SHP77 treated with DMSO at 0.1 percent for 48 hours (cell line): ENCODE measurements around the gene MMP1.
A peak's percentile ranks its signal among the peaks of the same experiment; 100 is the strongest.

Experiments used
- DNase-seq: peaks from one replicate; lab custom pipeline; 2025; lab: John Stamatoyannopoulos, UW

Gene MMP1

GRCh38 chr11:102806296-102806695 is 8.3 kb upstream of the MMP1 start:
- no peak for DNase-seq

DNA sequence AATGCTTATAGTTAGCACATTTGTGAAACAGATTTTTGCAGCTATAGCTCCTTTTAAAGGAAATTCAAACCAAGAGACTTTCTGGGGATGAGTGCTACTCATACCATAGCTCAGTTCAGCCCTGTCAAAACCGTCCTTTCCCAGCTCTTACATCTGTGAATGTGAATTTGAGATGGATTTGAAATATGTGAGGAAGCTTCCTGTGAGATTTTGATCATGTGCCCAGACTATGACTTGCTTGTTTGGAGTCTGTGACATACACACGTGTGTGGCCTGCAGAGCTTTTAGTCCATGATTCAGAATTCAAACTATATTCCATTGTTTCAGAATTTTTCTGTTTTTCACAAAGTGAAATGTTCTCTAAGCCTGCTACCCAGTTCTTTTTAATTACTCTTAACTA is 4.4 kb upstream of the MMP1 start:
- DNase-seq, result no peak

GRCh38 chr11:102800767-102801166 is 2.8 kb upstream of the MMP1 start:
- DNase-seq, result no peak

GRCh38 chr11:102799681-102800340 is 1.9 kb upstream of the MMP1 start:
- no peak for DNase-seq

- peak; percentile 20 for DNase-seq
Measured at GRCh38 chr11:102794382-102794781, 3.6 kb downstream of the MMP1 start.

DNA sequence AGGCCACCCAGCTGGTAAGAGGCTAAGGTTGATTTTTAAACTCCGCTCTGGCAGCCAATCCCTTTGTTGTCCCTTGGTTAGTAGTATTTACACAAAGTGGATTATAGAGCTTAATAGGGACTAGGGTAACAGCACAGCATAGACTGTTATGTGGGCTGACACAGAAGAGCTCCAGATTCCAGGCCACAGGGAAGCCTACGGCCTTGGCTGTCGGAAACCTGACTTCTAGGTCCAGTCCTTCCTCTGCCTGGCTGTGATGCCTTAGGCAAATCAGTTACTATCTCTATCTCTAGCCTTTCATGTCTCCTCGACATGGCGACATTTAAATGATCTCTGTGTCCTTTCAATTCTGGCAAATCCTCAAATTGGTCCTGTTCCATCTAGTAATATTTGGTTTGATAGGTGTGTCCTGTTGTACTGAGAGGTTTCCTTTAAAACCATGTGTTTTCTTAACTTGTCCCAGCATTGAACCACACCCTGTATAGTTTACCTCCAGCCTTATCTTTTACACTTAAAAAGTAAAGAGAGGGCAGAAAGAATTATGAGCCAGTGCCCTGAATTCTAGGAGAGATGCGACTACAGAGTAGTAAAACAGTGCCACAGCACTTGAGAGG is 4.2 kb downstream of the MMP1 start:
- DNase-seq, result no peak

DNA sequence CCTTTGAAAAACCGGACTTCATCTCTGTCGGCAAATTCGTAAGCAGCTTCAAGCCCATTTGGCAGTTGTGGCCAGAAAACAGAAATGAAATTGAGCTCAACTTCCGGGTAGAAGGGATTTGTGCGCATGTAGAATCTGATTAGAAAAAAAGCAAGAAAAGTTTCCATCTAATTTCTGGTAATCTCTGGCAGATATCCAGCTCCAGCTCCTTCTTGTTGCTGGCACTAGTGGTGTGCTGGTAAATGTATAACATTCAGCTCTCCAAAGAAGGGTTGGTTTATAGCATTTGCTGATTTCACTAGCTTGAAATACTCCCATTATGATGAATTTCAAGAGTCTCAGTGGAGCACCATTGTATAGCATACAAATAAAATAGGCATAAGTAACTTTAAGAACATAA is 5.4 kb downstream of the MMP1 start:
- DNase-seq, result no peak

- no peak for DNase-seq
Measured at GRCh38 chr11:102791271-102792036, 6.5 kb downstream of the MMP1 start.

DNA sequence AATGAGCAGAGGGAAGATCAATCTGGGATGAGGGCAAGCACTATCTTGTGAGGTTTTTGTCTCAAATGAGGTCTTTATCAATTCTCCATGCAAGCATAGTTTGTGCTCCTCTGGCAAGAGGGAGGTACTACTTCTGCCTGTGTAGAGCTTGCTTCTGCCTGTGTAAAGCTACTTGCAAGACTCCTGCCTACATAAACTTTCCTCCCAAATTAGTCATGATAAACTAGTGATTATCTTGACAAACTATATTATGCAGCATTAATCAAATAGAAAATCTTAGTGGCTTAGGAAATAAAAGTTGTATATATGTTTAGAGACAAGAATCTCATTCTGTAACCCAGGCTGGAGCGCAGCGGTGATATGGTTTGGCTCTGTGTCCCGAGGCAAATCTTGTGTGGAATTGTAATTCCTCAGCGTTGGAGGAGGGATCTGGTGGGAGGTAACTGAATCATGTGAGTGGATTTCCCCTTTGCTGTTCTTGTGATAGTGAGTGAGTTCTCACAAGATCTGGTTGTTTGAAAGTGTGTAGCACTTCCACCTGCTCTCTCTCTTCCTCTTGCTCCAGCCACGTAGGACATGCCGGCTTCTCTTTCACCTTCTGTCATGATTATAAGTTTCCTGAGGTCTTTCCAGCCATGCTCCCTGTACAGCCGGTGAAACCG is 9.5 kb downstream of the MMP1 start:
- DNase-seq, result no peak

DNA sequence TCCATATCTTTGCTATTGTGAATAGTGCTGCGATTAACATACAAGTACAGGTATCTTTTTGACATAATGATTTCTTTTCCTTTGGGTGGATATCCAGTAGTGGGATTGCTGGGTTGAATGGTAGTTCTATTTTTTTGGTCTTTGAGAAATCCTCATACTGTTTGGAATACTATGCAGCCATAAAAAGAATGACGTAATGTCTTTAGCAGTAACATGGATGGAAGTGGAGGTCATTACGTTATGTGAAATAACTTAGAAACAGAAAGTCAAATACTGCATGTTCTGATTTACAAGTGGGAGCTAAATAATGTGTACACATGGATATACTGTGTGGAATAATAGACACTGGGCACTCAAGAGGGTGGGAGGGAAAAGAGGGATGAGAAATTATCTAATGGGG is 13.6 kb downstream of the MMP1 start:
- no peak for DNase-seq

GRCh38 chr11:102783720-102784119 is 14.2 kb downstream of the MMP1 start:
- no peak for DNase-seq

GRCh38 chr11:102783016-102783415 is 14.9 kb downstream of the MMP1 start:
- no peak for DNase-seq

DNA sequence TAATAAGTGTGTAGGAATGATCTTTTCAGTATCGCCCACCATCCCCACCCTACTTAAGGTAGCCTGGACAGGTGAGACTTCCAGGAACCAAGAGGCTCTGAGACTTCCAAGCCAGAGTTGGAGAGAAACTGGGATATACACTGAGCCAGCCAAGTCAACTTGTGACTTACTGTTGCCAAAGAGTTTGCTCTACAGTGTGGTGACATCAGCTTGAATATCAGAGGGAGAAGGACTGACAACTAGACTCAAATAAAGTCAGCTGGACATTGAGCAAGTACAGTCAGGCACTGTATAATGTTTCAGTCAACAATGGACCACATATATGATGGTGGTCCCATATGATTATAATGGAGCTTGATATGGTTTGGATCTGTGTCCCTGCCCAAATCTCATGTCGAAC is 16.3 kb downstream of the MMP1 start:
- DNase-seq, result no peak

DNA sequence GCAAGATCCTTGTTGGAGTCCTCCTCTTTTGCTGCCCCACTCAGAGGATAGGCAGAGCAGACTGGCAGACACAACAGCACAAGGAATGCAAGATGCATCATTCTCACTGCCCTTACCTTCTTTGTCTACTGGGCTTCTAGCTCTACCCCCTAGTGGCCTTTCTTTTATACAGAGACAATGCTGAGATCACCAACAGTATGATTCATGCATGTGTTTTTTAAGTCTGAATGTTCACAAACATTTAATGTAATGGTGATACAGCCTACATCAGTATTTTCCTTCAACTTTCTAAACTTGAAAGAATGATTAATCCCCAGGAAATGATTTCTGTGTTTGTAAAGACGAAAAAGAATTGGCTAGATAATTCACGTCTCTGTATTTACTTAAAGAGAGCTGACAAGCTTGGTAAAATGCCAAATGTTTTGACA is 17.5 kb downstream of the MMP1 start, which contains the start of gene MMP10:
Gene MMP10, minus strand, starts transcription at position 138 of the 428 bp plus-strand sequence. Its CDS starts 37 bp downstream, at position 101.
- peak; percentile 40 for DNase-seq

GRCh38 chr11:102776454-102776853 is 21.5 kb downstream of the MMP1 start:
- no peak for DNase-seq

DNA sequence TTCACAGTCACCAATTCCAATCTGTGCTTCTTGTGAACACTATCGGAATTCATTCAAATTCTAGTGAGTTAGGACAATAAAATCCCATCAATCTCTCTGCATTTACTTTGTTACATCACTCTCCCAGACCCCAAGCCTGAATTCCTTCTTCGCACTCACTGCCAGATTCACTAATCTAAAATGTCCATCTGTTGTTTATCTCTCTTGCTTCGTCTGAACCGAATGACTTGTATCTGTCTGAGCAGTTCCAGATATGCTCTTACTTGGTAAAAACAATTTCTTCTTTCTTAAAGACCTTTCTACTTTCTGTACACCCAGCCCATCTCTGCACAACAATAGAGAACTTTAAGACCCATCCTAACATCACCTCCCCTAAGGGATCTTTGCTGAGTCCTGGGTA is 24.6 kb downstream of the MMP1 start:
- no peak for DNase-seq

DNA sequence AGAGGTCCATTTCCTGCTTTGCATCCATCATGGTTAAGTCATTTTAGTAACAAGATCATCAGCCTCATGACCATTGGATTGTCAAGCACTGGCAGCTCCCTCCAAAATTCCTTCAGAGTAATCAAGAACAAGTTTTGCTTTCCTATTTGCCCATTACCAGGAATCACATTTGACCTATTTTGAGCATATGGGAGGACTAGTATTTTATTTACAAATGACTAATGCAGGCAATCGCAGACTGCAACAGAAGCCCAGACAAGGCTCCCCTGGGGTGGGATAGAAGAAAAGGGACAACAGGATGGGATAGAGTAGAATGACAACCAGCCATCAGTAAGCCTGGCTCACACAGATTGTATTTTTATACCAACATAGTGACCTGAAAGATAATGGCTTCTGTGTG is 26.6 kb downstream of the MMP1 start:
- no peak for DNase-seq

GRCh38 chr11:102770191-102770590 is 27.8 kb downstream of the MMP1 start:
- no peak for DNase-seq

DNA sequence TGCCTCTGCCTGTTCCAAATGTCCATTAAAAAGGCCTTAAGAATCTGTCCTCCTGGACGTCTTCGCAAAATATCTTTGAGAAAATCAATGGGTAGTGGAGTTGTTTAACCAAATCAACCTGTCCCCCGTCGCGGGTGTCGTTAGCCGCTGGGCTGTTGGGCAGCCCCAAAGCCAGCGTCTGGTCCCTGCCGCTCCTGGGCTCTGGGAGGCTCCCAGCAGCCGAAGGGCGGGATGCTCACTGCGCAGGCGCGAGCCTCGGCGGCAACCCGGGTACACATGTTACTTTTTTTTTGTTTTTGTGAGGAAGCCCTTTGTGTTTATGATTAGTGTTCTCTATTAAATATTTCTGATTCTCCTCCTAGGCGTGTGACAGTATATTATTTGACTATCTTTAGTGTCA is 30.2 kb downstream of the MMP1 start:
- DNase-seq, result no peak

GRCh38 chr11:102763440-102763839 is 34.5 kb downstream of the MMP1 start:
- DNase-seq, result no peak

DNA sequence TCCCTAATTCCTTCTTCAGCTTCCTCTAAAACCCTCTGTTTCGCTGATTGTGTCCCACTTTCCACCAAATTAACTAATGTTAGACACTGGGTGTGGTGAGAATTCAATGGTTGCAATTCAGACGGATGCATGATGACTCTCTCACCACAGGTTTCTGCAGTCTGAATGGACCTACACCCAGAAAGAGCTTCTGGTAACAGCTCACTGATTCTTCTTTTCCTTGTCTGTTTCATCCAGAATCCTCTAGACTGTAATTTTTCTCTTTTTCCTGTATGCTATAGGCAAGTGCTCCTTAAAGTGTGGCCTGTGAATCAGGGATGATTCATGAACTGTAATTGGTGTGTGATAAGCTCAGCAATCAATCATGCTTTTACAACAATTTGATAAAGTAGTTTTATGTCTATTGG is 35.6 kb downstream of the MMP1 start:
- no peak for DNase-seq

GRCh38 chr11:102761646-102762238 is 36.2 kb downstream of the MMP1 start:
- no peak for DNase-seq
